CD4-positive, alpha-beta T cell treated with Interleukin-2 at 100 ng/mL for 4 hours (primary cell): Measurements from ENCODE around the gene JPH4.

Experiments used
- DNase-seq: peaks from one replicate; pipeline ENCODE4 v3.0.0-alpha.2; 2020; ENCODE audit warnings: low spot score

The JPH4 gene

GRCh38 chr14:23524954-23525353 is 53.6 kb downstream of the JPH4 start:
- DNase-seq, result no peak

- DNase-seq, result no peak
These were observed 55.2 kb downstream of the JPH4 start for GRCh38 chr14:23523229-23524016.

- no peak for DNase-seq
These were observed 55.9 kb downstream of the JPH4 start for GRCh38 chr14:23522643-23523198.

DNA sequence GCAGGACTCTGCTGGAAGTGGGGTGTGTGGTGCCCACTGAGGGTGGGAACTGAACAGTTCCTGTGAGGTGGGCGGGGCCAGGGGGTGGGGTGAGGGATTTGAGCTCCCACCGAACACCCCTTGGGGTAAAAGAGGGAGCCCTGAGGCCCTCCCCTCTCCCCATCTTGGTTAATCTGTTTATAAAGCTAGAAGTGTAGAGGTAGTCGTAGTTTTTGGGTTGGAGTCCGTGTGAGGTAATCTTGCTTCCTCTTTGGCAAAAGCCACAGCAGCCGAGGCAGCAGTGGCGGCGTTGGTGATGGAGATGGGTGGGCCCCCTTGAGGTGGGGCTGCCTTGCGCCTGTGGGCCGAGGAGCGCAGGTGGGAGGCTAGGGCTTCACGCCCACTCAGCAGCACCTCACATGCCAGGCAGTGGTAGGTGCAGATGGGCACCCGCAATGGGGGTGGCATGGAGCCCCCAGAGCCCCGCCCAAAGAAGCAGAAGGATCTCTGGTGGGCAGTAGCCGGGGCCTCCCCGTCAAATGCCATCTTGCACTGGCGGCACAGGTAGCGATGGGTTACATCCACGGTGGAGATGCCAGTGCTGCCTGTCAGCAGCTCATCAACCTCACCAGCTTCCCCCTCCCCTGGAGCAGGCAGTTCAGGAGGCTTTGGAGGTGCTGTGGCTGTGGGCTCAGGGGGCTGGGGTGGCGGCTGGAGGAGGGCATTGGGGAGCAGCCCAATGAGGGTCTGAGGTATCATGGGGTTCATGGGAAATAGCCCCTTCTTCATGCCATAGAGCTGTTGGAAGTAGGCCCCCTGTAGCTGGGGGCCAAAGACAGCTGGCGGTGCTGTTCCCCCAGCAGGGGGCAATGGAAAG is 56.6 kb downstream of the JPH4 start:
- DNase-seq, result no peak

- DNase-seq, result no peak
These were observed 57.6 kb downstream of the JPH4 start for GRCh38 chr14:23520899-23521533.

DNA sequence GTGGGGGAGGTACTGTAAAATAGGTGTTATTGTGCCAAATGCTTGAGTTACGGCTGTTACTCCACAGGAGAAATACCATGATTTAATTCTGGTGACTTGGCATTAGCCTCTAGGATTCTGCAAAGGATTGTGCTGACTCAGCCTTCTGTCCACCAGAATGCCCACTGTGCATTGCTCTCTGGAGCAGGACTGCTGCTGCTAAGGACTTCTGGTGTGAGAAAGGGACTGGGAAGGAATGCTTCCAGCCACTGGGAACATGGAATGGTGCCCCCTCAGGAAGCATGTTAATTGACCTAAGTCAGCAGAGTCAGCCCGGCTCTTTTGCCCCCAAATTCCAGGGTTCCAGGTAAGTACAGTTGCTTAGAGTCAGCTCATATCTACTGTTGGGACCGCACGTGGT is 59.9 kb downstream of the JPH4 start:
- DNase-seq, result no peak
